Chondrocyte (in vitro differentiated cells): Measurements from ENCODE around the gene RB1. TPM values are rescaled to one million over a fixed set of nuclear protein-coding genes. Genes with fewer than 3 reads are reported as not detected.
A peak's percentile ranks its signal among the peaks of the same experiment; 100 is the strongest.

Source experiments
- DNase-seq: peaks from one replicate; pipeline ENCODE4 v3.0.0; 2021; ENCODE audit warnings: mixed read lengths, low spot score
- H3K27ac Mint-ChIP-seq: one replicate; pipeline ENCODE4 v1.8.0; 2021; ENCODE audit warnings: mild to moderate bottlenecking, moderate library complexity, mixed read lengths; ENCODE audit not compliant: unreplicated experiment
- H3K27me3 Mint-ChIP-seq: 2 replicates; pipeline ENCODE4 v1.8.0; 2021; ENCODE audit warnings: low read depth, mixed read lengths
- H3K36me3 Mint-ChIP-seq: 2 replicates; pipeline ENCODE4 v1.8.0; 2021; ENCODE audit warnings: low read depth, mixed read lengths
- H3K4me1 Mint-ChIP-seq: 2 replicates; pipeline ENCODE4 v1.8.0; 2021; ENCODE audit warnings: low read depth, mild to moderate bottlenecking, mixed read lengths
- H3K4me3 Mint-ChIP-seq: one replicate; pipeline ENCODE4 v1.8.0; 2021; ENCODE audit warnings: mild to moderate bottlenecking, moderate library complexity, mixed read lengths; ENCODE audit not compliant: unreplicated experiment
- H3K9me3 Mint-ChIP-seq: 2 replicates; pipeline ENCODE4 v1.8.0; 2021; ENCODE audit warnings: low read depth, mixed read lengths
- total RNA-seq: library from RNA; stranded (reverse); gene quantifications from 3 replicates; pipeline ENCODE4 v1.2.1, GENCODE V29; 2021
- TF ChIP-seq, protein P1 (sequence below): fragments of 200-600 bp; sonication (generic); IDR thresholded peaks from 2 replicates; pipeline ENCODE4 v1.5.0; 2021; ENCODE audit warnings: antibody characterized with exemption, mild to moderate bottlenecking, moderate library complexity

The RB1 gene
- total RNA-seq, 1 donor from 2014 or later, result 33.4 TPM

DNA sequence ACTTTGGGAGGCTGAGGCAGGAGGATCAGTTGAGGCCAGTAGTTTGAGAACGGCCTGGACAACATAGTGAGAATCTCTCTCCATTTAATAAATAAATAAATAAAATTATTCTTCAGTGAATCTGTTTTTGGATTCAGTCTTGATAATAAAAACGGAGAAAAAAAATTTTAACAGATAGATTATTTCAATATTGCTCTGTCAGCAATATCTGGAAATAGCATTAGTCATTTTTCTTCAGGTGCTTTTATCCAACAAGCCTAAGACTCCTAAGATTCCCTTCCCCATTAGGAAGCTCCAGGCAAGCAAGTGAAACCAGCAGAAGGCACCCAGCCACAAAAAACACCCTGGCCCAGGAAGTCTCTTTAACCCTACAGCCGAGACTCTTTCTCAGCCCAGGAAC, 130.6 kb downstream of the RB1 start:
- peaks cover 53% of the 10 kb centered on the region for H3K4me1 Mint-ChIP-seq
- no peak overlapping the region for H3K4me3 Mint-ChIP-seq
- no peaks in the 10 kb centered on the region for H3K36me3 Mint-ChIP-seq
- H3K9me3 Mint-ChIP-seq, result no peaks in the 10 kb centered on the region
- no peak overlapping the region for H3K27ac Mint-ChIP-seq
- no peaks in the 10 kb centered on the region for H3K27me3 Mint-ChIP-seq
- no peak for DNase-seq
- TF ChIP-seq, protein P1, sequence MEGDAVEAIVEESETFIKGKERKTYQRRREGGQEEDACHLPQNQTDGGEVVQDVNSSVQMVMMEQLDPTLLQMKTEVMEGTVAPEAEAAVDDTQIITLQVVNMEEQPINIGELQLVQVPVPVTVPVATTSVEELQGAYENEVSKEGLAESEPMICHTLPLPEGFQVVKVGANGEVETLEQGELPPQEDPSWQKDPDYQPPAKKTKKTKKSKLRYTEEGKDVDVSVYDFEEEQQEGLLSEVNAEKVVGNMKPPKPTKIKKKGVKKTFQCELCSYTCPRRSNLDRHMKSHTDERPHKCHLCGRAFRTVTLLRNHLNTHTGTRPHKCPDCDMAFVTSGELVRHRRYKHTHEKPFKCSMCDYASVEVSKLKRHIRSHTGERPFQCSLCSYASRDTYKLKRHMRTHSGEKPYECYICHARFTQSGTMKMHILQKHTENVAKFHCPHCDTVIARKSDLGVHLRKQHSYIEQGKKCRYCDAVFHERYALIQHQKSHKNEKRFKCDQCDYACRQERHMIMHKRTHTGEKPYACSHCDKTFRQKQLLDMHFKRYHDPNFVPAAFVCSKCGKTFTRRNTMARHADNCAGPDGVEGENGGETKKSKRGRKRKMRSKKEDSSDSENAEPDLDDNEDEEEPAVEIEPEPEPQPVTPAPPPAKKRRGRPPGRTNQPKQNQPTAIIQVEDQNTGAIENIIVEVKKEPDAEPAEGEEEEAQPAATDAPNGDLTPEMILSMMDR, result no peak

DNA sequence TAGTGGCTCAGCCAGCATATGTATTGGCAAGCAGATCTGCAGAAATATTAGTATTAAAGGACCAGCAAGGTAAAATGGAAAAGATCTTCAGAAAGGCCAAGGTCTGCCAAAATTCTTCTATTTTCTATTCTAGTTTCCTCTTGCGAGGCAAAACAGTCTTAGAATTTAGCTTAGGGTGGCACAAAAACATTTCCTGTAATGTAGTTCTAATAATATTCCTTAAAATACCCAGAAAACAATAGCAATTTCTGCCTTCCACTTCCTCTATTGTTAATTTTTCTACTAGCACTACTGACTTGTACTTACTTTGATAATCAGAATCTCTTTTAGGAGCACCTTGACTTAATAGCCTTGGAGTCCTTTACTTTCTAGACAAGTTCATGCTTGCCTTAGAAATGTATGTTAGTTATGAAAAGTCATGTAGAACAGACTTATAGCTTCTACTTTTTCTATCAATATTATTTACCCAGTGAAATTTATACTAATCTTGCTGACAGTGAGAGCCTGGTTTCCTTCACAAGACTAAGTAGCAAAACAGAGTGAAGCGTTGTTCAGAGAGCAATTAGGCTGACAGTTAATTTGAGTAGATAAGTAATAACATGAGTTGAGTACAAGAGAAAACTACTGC, 133.2 kb downstream of the RB1 start:
- Mint-ChIP-seq H3K27me3 (no peaks in the 10 kb centered on the region), H3K4me3 (no peak overlapping the region), H3K4me1 (peaks cover 32% of the 10 kb centered on the region), H3K27ac (peak overlapping the region; percentile 36), H3K36me3 (no peaks in the 10 kb centered on the region), H3K9me3 (no peaks in the 10 kb centered on the region)
- TF ChIP-seq, protein P1, result no peak
- no peak for DNase-seq

- no peak overlapping the region for H3K4me3 Mint-ChIP-seq
- H3K4me1 Mint-ChIP-seq, result peaks cover 26% of the 10 kb centered on the region
- DNase-seq, result no peak
- TF ChIP-seq, protein P1, result no peak
- H3K27me3 Mint-ChIP-seq, result no peaks in the 10 kb centered on the region
- H3K36me3 Mint-ChIP-seq, result no peaks in the 10 kb centered on the region
- no peaks in the 10 kb centered on the region for H3K9me3 Mint-ChIP-seq
- H3K27ac Mint-ChIP-seq, result peak overlapping the region; percentile 24
Observed at GRCh38 chr13:48437371-48437770, 133.8 kb downstream of the RB1 start.

- no peak for DNase-seq
- Mint-ChIP-seq H3K4me3 (no peak overlapping the region), H3K27ac (no peak overlapping the region), H3K4me1 (peaks cover 6% of the 10 kb centered on the region), H3K36me3 (peaks cover 2% of the 10 kb centered on the region), H3K9me3 (no peaks in the 10 kb centered on the region), H3K27me3 (no peaks in the 10 kb centered on the region)
- TF ChIP-seq, protein P1, result no peak
Observed at GRCh38 chr13:48443442-48444208, 140.1 kb downstream of the RB1 start.

GRCh38 chr13:48446464-48446863, 142.9 kb downstream of the RB1 start:
- peaks cover 11% of the 10 kb centered on the region for H3K36me3 Mint-ChIP-seq
- no peak for DNase-seq
- no peak overlapping the region for H3K4me3 Mint-ChIP-seq
- H3K4me1 Mint-ChIP-seq, result peaks cover 19% of the 10 kb centered on the region
- peaks cover 12% of the 10 kb centered on the region for H3K9me3 Mint-ChIP-seq
- no peak overlapping the region for H3K27ac Mint-ChIP-seq
- H3K27me3 Mint-ChIP-seq, result no peaks in the 10 kb centered on the region
- TF ChIP-seq, protein P1, result no peak
